ENCODE data around the gene ABCC4. TPM values are rescaled to one million over a fixed set of nuclear protein-coding genes. Genes with fewer than 3 reads are reported as not detected.

Gene ABCC4
- total RNA-seq, 1 donor from 2014 or later = 1.7 TPM

GRCh38 chr13:95337597-95337996 is 36.3 kb upstream of the ABCC4 start:
- no peak for TF ChIP-seq CTCF (IDR thresholded peaks at IDR 0.05; ENCODE audit: partially characterized antibody, unreplicated experiment)
- no peaks in the 10 kb centered on the region for H3K36me3 Mint-ChIP-seq (ENCODE audit: unreplicated experiment)
- H3K27ac Mint-ChIP-seq (ENCODE audit: unreplicated experiment) = no peak overlapping the region

GRCh38 chr13:95335667-95336066 is 34.4 kb upstream of the ABCC4 start:
- no peaks in the 10 kb centered on the region for H3K4me1 Mint-ChIP-seq (ENCODE audit: low read depth, unreplicated experiment)

More at GRCh38 chr13:95337597-95337996, 36.3 kb upstream of the ABCC4 start:
- Mint-ChIP-seq H3K4me3 (ENCODE audit: unreplicated experiment) (no peak overlapping the region), H3K9me3 (ENCODE audit: unreplicated experiment) (no peaks in the 10 kb centered on the region), H3K27me3 (ENCODE audit: unreplicated experiment) (no peaks in the 10 kb centered on the region), H3K4me1 (ENCODE audit: low read depth, unreplicated experiment) (no peaks in the 10 kb centered on the region)
- DNase-seq = no peak

GRCh38 chr13:95328386-95328785 is 27.1 kb upstream of the ABCC4 start:
- Mint-ChIP-seq H3K27me3 (ENCODE audit: unreplicated experiment) (no peaks in the 10 kb centered on the region), H3K4me1 (ENCODE audit: low read depth, unreplicated experiment) (no peaks in the 10 kb centered on the region), H3K27ac (ENCODE audit: unreplicated experiment) (no peak overlapping the region), H3K36me3 (ENCODE audit: unreplicated experiment) (no peaks in the 10 kb centered on the region), H3K4me3 (ENCODE audit: unreplicated experiment) (no peak overlapping the region), H3K9me3 (ENCODE audit: unreplicated experiment) (peaks cover 1% of the 10 kb centered on the region)
- no peak for DNase-seq
- no peak for TF ChIP-seq CTCF (IDR thresholded peaks at IDR 0.05; ENCODE audit: partially characterized antibody, unreplicated experiment)

More at GRCh38 chr13:95335667-95336066, 34.4 kb upstream of the ABCC4 start:
- no peaks in the 10 kb centered on the region for H3K36me3 Mint-ChIP-seq (ENCODE audit: unreplicated experiment)
- no peak for TF ChIP-seq CTCF (IDR thresholded peaks at IDR 0.05; ENCODE audit: partially characterized antibody, unreplicated experiment)
- no peaks in the 10 kb centered on the region for H3K27me3 Mint-ChIP-seq (ENCODE audit: unreplicated experiment)
- DNase-seq = no peak
- no peak overlapping the region for H3K27ac Mint-ChIP-seq (ENCODE audit: unreplicated experiment)
- H3K9me3 Mint-ChIP-seq (ENCODE audit: unreplicated experiment) = peaks cover 1% of the 10 kb centered on the region
- no peak overlapping the region for H3K4me3 Mint-ChIP-seq (ENCODE audit: unreplicated experiment)

- TF ChIP-seq CTCF (IDR thresholded peaks at IDR 0.05; ENCODE audit: partially characterized antibody, unreplicated experiment) = no peak
- peaks cover 1% of the 10 kb centered on the region for H3K9me3 Mint-ChIP-seq (ENCODE audit: unreplicated experiment)
- DNase-seq = no peak
- no peaks in the 10 kb centered on the region for H3K27me3 Mint-ChIP-seq (ENCODE audit: unreplicated experiment)
- no peak overlapping the region for H3K27ac Mint-ChIP-seq (ENCODE audit: unreplicated experiment)
- H3K4me1 Mint-ChIP-seq (ENCODE audit: low read depth, unreplicated experiment) = no peaks in the 10 kb centered on the region
- no peaks in the 10 kb centered on the region for H3K36me3 Mint-ChIP-seq (ENCODE audit: unreplicated experiment)
- no peak overlapping the region for H3K4me3 Mint-ChIP-seq (ENCODE audit: unreplicated experiment)
These were observed 25.9 kb upstream of the ABCC4 start for GRCh38 chr13:95327190-95327589.

GRCh38 chr13:95326695-95327094 is 25.4 kb upstream of the ABCC4 start:
- no peak overlapping the region for H3K4me3 Mint-ChIP-seq (ENCODE audit: unreplicated experiment)
- TF ChIP-seq CTCF (IDR thresholded peaks at IDR 0.05; ENCODE audit: partially characterized antibody, unreplicated experiment) = no peak
- peaks cover 1% of the 10 kb centered on the region for H3K9me3 Mint-ChIP-seq (ENCODE audit: unreplicated experiment)
- H3K27me3 Mint-ChIP-seq (ENCODE audit: unreplicated experiment) = no peaks in the 10 kb centered on the region
- H3K4me1 Mint-ChIP-seq (ENCODE audit: low read depth, unreplicated experiment) = no peaks in the 10 kb centered on the region
- no peak overlapping the region for H3K27ac Mint-ChIP-seq (ENCODE audit: unreplicated experiment)
- no peaks in the 10 kb centered on the region for H3K36me3 Mint-ChIP-seq (ENCODE audit: unreplicated experiment)
- no peak for DNase-seq

Measured in glutamatergic neuron (in vitro differentiated cells).